Subcutaneous adipose tissue (tissue), 4 donors: ENCODE measurements around the gene TRIM14. TPM values are rescaled to one million over a fixed set of nuclear protein-coding genes. Genes with fewer than 3 reads are reported as not detected.

Experiments used
- total RNA-seq, 4 donors: library from RNA; depleted of rRNA; stranded (reverse); fragments of >200 nt; gene quantifications; one replicate each; pipeline ENCODE4 v1.1.0, GENCODE V29; 2016
- TF ChIP-seq, protein P1 (sequence below): fragments of 450-650 bp; IDR thresholded peaks from one replicate; pipeline ENCODE4 v1.5.1; 2016; ENCODE audit warnings: low read depth, mild to moderate bottlenecking, control low read depth, antibody characterized with exemption, moderate library complexity

Gene TRIM14
- total RNA-seq, 4 donors from 2014 or later = 10.7 to 44.2 (median 18.2) TPM

DNA sequence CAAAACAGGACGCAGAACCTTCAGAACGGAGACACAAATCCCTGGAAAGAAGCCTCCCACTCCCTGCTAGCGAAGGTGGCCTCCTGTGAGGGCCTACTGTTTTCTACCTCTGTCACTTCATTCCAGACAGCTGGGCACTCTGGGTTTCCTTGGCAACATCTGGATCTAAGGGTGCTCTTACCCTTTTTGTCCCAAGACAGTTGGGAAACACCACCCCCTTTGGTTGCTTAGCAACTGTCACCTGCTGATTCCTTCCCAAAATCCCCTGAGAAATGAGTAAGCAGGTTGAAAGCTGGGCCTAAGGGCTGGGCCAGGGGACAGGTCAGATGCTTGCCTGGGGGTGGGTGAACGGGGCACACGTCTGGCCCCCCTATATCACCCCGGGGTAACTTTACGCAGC lies 33.1 kb downstream of the TRIM14 start:
- TF ChIP-seq, protein P1, sequence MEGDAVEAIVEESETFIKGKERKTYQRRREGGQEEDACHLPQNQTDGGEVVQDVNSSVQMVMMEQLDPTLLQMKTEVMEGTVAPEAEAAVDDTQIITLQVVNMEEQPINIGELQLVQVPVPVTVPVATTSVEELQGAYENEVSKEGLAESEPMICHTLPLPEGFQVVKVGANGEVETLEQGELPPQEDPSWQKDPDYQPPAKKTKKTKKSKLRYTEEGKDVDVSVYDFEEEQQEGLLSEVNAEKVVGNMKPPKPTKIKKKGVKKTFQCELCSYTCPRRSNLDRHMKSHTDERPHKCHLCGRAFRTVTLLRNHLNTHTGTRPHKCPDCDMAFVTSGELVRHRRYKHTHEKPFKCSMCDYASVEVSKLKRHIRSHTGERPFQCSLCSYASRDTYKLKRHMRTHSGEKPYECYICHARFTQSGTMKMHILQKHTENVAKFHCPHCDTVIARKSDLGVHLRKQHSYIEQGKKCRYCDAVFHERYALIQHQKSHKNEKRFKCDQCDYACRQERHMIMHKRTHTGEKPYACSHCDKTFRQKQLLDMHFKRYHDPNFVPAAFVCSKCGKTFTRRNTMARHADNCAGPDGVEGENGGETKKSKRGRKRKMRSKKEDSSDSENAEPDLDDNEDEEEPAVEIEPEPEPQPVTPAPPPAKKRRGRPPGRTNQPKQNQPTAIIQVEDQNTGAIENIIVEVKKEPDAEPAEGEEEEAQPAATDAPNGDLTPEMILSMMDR = no peak

DNA sequence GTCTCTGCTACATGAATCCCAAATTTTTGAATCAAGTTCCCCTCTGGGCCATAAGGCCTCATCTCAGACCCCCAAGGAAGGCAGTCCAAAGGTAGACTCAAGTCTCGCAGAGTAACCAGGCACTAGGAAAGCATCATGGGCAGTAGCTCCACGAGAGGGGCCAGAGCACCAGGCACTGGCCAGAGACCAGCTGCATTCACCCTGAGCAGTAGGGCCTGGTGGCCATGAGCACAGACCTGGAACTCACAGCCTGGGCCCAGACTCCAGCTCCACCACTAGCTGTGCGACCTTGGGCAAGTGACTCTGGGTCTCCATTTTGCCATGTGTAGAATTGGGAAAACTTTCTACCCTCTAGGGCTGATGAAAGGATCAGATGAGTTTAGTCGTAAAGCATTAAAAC lies 34.0 kb downstream of the TRIM14 start:
- TF ChIP-seq, protein P1 = no peak

DNA sequence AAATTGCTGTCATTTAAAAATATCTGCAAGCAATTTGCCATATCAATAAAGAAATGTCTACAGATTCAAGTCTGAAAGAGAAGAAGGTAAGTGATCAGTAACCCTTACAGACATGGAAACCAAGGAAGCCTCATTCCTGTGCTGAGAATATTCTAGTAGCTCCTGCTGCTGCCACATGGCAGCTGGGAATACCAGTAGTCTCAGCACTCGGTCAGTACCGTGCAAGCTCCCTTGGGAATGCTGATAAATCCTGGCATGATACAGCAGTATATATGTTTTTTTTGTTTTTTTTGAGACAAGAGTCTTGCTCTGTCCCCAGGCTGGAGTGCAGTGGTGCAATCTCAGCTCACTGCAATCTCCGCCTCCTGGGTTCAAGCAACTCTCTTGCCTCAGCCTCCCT lies 34.6 kb downstream of the TRIM14 start:
- TF ChIP-seq, protein P1 = no peak

DNA sequence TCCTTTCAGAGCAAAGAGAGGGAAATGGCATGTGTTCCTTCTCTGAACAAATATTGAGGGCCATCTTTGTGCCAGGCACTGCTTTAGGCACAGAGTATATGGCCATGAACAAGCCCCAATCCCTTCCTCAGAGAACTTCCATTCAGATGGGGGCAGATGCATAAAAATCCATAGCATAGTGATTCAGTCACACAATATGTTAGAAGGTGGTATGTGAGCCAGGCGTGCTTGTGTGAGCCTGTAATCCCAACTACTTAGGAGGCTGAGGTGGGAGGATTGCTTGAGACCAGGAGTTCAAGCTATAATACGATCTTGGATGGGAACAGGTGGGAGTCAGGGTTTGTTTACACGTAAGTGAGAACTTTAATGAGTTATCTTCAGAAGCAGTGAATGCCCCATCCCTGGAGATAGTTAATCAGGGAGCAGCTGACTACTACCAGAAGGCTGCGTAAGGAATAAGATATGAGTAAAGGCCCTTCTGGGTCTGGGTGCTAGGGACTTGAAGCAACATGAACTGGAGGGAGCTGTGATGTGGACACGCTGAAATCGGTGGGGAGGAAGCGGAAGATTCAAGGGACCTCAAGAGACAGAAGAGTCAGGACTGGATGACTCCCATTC lies 35.3 kb downstream of the TRIM14 start:
- TF ChIP-seq, protein P1 = no peak

DNA sequence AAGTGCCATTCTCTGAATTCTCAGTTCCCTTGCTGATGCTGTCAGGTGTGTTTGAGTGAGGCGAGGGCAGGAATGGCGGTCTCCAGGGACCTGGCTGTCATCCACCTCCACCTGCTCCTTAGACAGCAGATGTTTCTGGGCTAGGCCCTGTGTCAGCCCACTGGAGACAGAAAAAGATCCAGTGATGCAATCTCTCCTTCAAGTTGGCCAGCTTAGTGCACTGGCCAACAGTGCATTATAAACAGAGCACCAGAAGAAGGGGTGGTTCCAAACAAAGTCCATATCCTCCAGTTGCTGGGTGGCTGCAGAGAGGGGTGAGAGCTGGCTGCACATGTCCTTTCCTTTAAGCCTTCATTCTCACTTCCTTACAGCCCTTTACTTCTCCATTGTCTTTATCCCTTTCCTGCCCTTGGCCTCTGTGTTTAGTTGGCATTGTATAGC lies 35.9 kb downstream of the TRIM14 start:
- TF ChIP-seq, protein P1 = no peak

DNA sequence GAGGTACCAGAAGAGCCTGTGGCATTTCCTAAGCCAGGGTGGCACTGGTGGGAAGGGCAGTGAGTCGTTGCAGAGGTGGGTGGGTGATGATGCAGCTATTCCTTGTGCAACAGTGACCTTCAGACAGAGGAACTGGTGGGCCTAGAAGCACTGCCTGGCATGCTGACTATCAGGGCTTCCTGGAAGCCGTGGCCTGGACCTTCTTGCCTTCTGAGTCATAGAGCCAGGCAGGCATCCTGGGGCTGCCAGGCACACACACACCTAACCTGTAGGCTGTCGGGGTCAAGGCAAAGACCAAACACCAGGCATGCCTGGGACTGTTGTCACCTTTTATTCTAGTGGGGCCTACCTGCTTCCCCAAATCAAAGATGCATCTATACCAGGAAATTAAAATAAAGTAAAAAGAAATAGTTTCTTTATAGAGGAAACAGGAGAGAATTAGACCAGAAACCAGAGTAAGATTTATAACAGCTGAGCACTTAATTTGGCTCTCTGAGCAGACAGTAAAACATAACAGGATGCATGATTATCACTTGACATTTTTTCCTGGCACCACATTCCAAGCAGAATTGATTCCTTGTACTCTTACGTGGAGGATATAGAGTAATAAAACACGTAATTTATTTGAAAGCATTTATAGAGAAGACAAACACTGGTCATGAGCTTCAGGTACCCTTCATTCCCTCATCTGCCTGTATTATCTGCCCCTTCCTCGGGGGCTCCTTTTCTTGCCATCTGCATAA lies 37.4 kb downstream of the TRIM14 start:
- TF ChIP-seq, protein P1 = no peak

DNA sequence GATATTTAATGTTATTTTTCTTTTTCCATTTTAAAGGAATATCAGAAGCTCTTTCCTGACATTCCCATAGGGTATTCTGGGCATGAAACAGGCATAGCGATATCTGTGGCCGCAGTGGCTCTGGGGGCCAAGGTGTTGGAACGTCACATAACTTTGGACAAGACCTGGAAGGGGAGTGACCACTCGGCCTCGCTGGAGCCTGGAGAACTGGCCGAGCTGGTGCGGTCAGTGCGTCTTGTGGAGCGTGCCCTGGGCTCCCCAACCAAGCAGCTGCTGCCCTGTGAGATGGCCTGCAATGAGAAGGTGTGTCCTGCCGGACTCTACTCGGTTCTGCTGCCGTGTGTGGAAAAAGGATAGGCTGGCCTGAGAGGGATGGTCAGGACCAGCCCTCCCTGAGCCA lies 38.2 kb downstream of the TRIM14 start:
- TF ChIP-seq, protein P1 = no peak
